ENCODE data around the gene CILP2. TPM values are rescaled to one million over a fixed set of nuclear protein-coding genes. Genes with fewer than 3 reads are reported as not detected.

Gene CILP2
- polyA plus RNA-seq, 10 donors: 0.36 to 10.8 (median 3.6) TPM

GRCh38 chr19:19504754-19505668, 33.1 kb upstream of the CILP2 start:
- DNase-seq: no peak

- no peak for DNase-seq
These were observed 32.3 kb upstream of the CILP2 start for GRCh38 chr19:19505669-19506326.

DNA sequence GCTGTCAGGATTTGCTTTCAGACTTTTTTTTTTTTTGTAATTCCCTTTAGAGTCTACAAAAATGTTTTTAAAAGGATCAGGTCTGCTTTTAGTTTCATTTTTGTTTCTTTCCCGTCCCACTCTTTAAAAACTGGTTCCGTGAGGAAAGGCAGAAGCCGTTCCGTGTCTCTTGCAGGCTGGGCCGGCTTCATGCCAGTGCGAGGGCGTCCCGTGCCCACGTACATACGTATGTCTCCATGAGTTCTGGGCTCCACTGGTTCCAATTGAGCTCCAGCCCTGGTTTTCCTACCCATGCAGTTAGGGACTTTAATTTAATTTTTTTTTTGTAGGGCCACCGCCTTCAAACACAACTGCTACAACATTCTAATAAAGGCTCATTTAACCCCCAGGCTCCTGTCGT, 31.5 kb upstream of the CILP2 start:
- DNase-seq: no peak

DNA sequence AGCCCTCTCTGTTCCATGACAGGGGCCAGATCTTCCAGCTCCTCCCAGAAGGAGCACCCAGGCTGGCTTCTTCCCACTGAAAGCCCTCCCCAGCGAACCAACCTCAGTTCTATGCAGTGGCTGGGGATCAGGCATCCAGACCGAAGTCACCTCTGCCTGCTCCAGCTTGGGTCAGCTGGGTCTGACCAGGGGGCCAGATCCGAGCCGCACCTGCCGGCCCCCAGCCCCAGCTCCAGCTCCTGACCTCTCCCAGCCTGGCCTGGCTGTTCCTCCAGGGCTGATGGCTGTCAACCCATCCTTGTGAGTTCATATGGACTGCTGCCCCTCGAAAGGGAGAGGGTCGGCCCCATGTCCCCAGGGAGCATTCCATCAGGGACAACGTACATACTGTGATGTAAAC, 30.7 kb upstream of the CILP2 start:
- no peak for DNase-seq

- DNase-seq: no peak
These were observed 29.8 kb upstream of the CILP2 start for GRCh38 chr19:19508217-19508616.

GRCh38 chr19:19510432-19510831, 27.6 kb upstream of the CILP2 start:
- DNase-seq: no peak

GRCh38 chr19:19513682-19514081, 24.4 kb upstream of the CILP2 start:
- DNase-seq: no peak

DNA sequence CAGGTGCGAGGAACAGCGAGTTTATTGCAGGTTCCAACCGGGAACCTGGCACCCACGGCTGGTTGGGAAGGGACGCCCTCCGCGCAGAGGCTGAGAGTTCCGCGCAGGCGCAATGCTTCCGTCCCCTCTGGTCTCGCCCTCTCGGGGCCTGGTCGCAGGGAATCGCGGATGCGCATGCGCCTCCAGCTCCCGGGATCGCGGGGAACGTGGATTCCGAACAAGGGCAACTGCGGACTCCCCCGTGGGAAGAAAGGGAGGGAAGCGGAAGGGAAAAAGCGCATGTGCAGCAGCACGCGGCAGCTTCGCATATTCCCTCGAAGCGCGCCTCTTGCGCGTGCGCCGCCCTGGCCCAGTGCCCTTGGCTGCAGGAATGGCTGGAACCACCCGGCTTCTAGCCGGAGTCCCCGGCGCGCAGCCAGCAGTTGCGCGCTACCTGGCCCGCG, 23.8 kb upstream of the CILP2 start:
- DNase-seq: peak; percentile 48 to 93 (median 86)

- no peak for DNase-seq
These were observed 23.0 kb upstream of the CILP2 start, which contains the start of gene TSSK6 for GRCh38 chr19:19514881-19515641. TSS of gene TSSK6 (minus strand) at chr19:19515548. CDS start at chr19:19515427, 121 bp downstream.

- peak; percentile 95 to 98 (median 96) for DNase-seq
These were observed 22.2 kb upstream of the CILP2 start, which contains the start of gene NDUFA13 for GRCh38 chr19:19515642-19516519. TSS of gene NDUFA13 (plus strand) at chr19:19516225. CDS start at chr19:19516239, 14 bp downstream.

DNA sequence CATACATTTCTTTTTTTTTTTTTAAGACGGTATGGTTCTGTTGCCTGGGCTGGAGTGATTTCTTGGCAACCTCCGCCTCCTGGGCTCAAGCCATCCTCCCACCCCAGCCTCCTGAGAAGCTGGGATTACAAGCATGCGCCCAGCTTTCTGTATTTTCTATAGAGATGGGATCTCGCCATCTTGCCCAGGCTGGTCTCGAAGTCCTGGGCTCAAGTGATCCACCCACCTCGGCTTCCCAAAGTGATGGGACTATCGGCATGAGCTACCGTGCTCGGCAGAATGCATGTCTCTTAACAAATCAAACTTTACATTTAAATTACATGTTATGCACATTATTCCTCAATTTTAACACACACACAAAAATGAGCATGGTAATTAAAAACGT, 20.8 kb upstream of the CILP2 start:
- no peak for DNase-seq

GRCh38 chr19:19520989-19521388, 17.1 kb upstream of the CILP2 start:
- no peak for DNase-seq

GRCh38 chr19:19523177-19523576, 14.9 kb upstream of the CILP2 start:
- no peak for DNase-seq

DNA sequence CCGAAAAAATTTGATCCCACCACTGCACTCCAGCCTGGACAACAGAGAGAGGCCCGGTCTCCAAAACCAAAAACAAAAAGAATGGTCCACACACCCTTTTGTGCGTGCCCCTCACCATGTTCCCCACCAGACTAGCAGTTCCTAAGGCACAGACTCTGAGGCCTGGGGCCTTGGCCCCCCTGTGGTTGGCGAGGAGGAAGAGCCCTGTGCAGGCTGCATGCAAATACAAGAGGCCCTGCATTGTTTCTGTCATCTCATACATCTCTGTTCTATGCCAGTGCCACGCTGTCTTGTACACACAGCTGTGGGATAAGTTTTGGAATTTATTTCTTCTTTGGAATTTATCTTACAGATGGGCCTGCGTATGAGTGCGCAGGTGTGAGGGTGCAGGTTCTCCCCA, 14.0 kb upstream of the CILP2 start:
- no peak for DNase-seq

DNA sequence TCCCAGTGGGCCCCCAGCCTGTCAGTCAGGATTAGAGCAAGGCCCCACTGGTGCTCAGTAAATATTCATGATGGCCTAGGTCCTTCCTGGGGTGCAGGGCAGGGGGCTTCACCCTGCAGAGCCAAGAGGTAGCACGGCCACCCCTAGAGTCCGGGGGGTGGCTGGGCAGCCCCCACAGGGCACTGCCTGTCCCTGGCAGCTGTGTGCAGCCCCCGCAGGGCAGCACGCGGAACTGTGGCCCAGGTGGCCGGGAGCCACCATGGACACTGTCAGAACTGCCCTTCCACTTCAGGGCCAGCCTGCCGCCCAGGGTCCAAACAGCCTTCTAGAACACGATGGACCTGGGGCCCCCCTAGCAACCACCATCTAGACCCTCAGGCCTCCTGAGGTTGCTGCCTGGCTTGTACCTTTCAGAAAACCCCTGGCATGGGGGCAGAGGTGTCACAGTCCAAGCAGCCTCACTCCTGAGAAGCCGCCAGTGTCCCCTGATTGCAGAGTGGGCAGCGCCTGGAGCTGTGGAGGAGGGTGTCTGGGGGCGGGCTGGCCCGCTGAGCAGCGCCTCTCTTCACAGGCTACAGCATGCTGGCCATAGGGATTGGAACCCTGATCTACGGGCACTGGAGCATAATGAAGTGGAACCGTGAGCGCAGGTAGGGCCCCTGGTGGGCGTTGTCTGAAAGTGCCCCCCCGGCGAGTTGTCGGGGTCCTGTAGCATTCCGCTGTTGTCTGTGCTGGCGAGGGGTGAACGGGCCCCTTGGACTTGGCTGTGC, 12.3 kb upstream of the CILP2 start:
- DNase-seq: no peak

- no peak for DNase-seq
These were observed 11.3 kb upstream of the CILP2 start for GRCh38 chr19:19526581-19527370.

- DNase-seq: no peak
These were observed 10.8 kb upstream of the CILP2 start for GRCh38 chr19:19527371-19527656.

- DNase-seq: no peak
These were observed 10.1 kb upstream of the CILP2 start for GRCh38 chr19:19527674-19528625.

All from muscle of back (tissue), 11 donors.